Middle frontal gyrus (tissue), 1 donor: ENCODE data around the gene NMB.

ENCODE experiments used
- DNase-seq: peaks from one replicate; pipeline ENCODE4 v3.0.0-alpha.2; 2015; ENCODE audit warnings: low spot score; ENCODE audit errors: extremely low spot score

NMB gene

GRCh38 chr15:84620626-84621025 lies 37.4 kb downstream of the NMB start:
- no peak for DNase-seq

GRCh38 chr15:84616235-84616634 lies 41.8 kb downstream of the NMB start:
- no peak for DNase-seq

- no peak for DNase-seq
Observed at GRCh38 chr15:84611631-84612030, 46.4 kb downstream of the NMB start.

- no peak for DNase-seq
Observed at GRCh38 chr15:84609818-84610525, 48.0 kb downstream of the NMB start.

- DNase-seq = no peak
Observed at GRCh38 chr15:84608707-84609284, 49.2 kb downstream of the NMB start.

- DNase-seq = no peak
Observed at GRCh38 chr15:84606653-84607120, 51.3 kb downstream of the NMB start.

- no peak for DNase-seq
Observed at GRCh38 chr15:84605554-84605882, 52.5 kb downstream of the NMB start.
